Cortex of kidney (tissue), 1 donor: ENCODE results near the gene VASH1.

Source experiments
- DNase-seq: peaks from one replicate; lab custom pipeline; 2025; lab: John Stamatoyannopoulos, UW

The VASH1 gene

GRCh38 chr14:76772300-76773187 lies 11.3 kb downstream of the VASH1 start:
- DNase-seq, result no peak

GRCh38 chr14:76773188-76773885 lies 12.1 kb downstream of the VASH1 start:
- DNase-seq, result no peak

GRCh38 chr14:76773956-76774820 lies 12.9 kb downstream of the VASH1 start:
- DNase-seq, result no peak

- DNase-seq, result no peak
These were observed 13.8 kb downstream of the VASH1 start for GRCh38 chr14:76774821-76775694.

DNA sequence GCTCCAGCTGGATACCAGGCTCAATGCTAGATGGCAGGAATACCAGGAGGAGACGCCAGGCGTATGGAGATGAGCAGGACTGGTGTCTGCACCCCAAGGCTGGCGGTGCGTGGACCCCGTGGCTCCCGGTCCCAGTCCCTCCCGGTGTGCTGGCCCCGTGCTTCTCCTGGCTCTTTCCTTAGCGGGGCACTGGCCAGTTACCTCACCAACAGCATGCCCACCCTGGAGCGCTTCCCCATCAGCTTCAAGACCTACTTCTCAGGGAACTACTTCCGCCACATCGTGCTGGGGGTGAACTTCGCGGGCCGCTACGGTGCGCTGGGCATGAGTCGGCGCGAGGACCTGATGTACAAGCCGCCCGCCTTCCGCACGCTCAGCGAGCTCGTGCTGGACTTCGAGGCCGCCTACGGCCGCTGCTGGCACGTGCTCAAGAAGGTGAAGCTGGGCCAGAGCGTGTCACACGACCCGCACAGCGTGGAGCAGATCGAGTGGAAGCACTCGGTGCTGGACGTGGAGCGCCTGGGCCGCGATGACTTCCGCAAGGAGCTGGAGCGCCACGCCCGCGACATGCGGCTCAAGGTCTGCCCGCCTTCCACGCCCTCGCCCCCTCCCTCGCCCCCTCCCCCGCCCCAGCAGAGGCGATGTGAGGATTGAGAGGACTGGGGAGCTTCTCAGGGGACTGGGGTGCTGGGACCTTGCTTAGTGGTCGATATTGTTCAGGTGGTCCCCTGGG lies 14.6 kb downstream of the VASH1 start:
- DNase-seq, result no peak

GRCh38 chr14:76776428-76777251 lies 15.4 kb downstream of the VASH1 start:
- no peak for DNase-seq

GRCh38 chr14:76777721-76778120 lies 16.5 kb downstream of the VASH1 start:
- DNase-seq, result no peak

DNA sequence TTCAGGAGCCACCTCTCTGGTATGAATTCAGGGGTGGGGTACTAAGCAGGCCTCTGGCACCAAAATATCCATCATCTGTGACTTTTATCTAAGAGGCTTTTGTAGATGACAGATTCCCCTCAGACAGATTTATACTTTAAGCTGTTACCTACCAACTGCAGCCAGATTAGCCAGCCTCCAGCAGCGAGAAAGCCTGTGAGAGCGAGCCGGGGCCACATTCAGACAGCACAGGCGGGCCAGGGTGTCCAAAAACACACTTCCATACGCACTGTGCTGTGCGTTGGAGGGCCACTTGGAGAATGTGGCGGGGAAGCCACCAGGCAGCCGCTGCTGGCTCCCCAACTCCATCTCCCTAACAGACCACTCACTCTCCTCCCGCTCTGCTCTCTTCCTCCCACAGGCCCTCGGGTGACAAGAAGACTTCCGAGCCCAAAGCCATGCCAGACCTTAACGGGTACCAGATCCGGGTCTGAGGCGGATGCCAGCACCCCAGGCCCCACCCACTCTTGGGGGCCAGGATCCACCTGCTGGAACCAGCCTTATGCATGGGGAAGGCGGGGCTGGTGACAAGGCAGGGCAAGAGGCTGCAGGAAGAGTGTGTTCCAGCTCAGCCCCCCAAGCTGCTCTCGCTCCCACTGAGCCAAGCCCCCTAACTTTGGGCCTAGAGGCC lies 17.4 kb downstream of the VASH1 start:
- DNase-seq, result no peak

GRCh38 chr14:76779221-76780057 lies 18.2 kb downstream of the VASH1 start:
- no peak for DNase-seq

DNA sequence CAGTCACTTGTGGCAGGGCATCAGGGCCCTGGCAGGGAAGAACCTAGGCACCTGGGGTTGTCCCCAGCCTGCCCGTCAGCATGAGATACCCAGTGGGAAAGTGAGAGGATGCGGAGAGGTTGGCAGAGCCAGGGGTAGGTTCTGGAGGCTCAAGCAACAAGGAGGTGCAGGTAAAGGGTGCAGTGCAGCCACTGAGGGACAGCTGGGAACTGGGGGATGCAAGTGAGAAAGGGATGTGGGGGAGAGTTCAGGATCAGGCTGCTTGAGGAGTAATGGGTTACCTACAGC lies 18.7 kb downstream of the VASH1 start:
- DNase-seq, result no peak

DNA sequence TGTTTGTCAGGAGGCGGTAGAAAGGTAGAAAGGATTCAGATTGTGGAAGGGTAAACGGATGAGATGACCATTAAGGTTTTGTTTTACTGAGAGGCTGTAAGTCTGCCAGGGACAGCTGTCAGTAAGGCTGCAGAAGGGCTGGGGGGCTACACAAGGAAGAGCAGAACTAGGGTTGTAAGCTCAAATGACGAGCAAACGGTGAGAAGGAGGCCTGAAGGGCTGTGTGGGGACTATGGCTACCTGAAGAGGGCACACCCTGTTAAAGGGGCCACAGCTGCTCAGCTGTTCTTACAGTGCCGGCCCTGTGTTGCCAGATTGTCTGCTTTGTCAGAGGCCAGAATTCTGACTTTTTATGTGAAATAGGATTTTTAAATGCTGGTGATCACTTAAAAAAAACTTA lies 19.1 kb downstream of the VASH1 start:
- DNase-seq, result no peak

- no peak for DNase-seq
These were observed 19.8 kb downstream of the VASH1 start for GRCh38 chr14:76780875-76781647.

DNA sequence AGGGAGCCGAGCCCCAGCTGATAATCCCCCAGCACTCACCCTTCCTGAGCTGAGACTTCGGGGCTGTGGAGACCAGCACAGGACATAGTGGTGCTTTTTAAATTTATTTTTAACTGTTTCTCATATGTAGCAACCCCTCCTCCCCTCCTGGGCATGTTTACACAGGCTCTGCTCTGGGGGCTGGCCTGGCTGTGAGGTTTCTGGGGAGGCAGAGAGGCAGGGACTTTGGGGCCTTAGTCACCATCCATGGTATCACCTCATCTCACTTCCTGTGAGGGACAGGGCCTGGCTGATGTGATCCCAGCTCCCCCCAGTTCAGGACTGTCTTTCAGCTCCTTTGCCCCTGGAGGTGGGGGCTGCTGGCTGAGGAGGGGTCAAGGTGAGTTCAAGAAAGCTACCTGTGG lies 20.4 kb downstream of the VASH1 start:
- no peak for DNase-seq

GRCh38 chr14:76782115-76782884 lies 21.0 kb downstream of the VASH1 start:
- DNase-seq, result no peak

DNA sequence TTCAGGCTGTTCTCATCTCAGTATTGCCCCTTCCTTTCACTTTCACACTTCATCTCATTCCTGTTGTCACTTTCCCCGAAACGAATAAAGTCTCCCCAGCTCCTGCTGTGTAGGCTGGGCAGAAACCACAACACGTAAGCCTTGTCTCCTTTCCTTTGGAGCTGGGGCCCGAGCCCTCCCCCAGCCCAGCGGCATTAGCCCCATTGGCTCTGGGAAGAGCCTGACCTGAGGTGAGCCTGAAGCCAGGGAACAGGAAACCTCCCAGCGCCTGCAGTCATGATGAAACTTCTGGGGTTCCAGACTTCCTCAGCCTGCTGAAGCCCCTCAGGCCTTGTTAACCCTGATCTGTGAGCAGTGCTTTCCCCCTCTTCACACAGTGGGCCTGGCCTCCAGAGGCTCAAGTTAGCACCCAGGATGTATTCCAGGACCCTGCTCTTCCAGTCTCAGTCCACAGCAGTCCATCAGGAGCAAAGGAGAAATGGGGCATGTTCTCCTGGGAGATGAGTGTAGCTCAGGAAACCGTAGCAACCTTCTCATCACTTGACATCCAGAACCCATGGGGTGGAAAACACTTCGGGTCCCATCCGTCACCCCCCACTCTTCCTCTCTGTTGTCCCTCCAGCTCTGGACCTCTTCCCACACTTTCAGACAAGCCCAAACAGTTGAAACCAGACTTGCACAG lies 21.8 kb downstream of the VASH1 start:
- DNase-seq, result no peak

DNA sequence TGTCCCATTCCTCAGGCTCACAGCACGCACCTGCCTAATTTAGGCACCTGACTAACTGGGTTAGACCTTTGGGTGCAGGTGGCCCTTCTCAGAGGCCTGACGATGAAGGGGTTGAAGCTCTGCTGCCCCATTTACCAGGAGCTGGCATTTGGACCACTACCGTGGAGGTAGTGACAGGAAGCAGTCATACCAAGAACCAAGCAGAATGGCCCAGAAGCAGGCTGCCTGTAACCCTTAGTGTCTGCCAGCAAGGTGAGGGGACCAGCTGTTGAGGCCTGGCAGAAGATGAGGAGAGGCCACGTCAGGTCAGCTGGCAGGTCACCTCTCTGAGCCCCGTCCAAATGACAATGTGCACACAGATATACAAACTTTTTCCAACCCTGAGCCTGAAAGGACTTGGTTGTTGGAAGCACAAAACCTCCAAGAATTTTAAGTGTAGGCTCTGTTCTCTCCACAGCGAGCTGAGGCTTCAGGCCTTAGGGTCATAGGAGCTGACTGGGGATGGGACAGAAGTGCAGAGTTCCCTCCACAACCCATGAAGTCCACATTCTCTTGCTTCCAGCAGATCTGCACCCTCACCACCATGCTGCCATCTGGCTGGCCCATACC lies 23.1 kb downstream of the VASH1 start:
- DNase-seq, result no peak
